Peyer's patch (tissue), 4 donors: ENCODE results near the gene FNBP1.

Source experiments
- POLR2A ChIP-seq, 2 donors: fragments of 450-650 bp; IDR thresholded peaks; one replicate each; pipeline ENCODE4 v1.5.1; 2017; ENCODE audit warnings: antibody characterized with exemption in 2 of 2, mild to moderate bottlenecking in 2 of 2, moderate library complexity in 2 of 2
- TF ChIP-seq, protein P1 (sequence below), 6 experiments: fragments of 450-650 bp in 4 of 6; fragments of 200-600 bp in 2 of 6; sonication (generic) in 1 of 6; IDR thresholded peaks; one replicate each; pipeline ENCODE4 v1.5.1; 2017 to 2019; ENCODE audit warnings: antibody characterized with exemption in 6 of 6, mild to moderate bottlenecking in 3 of 6, moderate library complexity in 1 of 6

DNA sequence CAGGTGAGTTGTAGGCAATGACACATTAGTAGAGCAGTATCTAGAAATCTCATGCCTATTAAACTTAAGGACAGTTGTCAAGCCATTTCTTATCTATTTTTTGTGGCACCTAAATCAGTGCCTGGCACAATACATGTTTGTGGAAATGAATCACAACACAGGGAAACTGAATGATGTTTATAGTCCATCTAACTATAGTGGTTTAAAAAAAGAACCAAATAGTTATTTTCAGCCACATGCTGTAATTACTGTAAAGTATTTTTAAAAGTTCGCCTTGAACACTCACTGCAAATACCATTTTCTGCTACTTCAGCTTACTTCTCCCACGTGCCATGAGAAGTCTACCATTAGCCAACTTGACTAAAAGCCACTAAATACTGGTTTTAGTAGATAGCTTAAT lies 21.9 kb downstream of the FNBP1 start:
- TF ChIP-seq, protein P1, sequence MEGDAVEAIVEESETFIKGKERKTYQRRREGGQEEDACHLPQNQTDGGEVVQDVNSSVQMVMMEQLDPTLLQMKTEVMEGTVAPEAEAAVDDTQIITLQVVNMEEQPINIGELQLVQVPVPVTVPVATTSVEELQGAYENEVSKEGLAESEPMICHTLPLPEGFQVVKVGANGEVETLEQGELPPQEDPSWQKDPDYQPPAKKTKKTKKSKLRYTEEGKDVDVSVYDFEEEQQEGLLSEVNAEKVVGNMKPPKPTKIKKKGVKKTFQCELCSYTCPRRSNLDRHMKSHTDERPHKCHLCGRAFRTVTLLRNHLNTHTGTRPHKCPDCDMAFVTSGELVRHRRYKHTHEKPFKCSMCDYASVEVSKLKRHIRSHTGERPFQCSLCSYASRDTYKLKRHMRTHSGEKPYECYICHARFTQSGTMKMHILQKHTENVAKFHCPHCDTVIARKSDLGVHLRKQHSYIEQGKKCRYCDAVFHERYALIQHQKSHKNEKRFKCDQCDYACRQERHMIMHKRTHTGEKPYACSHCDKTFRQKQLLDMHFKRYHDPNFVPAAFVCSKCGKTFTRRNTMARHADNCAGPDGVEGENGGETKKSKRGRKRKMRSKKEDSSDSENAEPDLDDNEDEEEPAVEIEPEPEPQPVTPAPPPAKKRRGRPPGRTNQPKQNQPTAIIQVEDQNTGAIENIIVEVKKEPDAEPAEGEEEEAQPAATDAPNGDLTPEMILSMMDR (IDR thresholded peaks at IDR 0.05), result no peak
- TF ChIP-seq POLR2A (IDR thresholded peaks at IDR 0.05), result no peak
